Measurements from ENCODE around the gene RAMP3.
A peak's percentile ranks its signal among the peaks of the same experiment; 100 is the strongest.
"Not testable (repeated sequence)": the region's sequence is repeated elsewhere in the genome, so short reads cannot be mapped to it uniquely, and the experiment has no call there.

Gene RAMP3, protein sequence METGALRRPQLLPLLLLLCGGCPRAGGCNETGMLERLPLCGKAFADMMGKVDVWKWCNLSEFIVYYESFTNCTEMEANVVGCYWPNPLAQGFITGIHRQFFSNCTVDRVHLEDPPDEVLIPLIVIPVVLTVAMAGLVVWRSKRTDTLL

DNA sequence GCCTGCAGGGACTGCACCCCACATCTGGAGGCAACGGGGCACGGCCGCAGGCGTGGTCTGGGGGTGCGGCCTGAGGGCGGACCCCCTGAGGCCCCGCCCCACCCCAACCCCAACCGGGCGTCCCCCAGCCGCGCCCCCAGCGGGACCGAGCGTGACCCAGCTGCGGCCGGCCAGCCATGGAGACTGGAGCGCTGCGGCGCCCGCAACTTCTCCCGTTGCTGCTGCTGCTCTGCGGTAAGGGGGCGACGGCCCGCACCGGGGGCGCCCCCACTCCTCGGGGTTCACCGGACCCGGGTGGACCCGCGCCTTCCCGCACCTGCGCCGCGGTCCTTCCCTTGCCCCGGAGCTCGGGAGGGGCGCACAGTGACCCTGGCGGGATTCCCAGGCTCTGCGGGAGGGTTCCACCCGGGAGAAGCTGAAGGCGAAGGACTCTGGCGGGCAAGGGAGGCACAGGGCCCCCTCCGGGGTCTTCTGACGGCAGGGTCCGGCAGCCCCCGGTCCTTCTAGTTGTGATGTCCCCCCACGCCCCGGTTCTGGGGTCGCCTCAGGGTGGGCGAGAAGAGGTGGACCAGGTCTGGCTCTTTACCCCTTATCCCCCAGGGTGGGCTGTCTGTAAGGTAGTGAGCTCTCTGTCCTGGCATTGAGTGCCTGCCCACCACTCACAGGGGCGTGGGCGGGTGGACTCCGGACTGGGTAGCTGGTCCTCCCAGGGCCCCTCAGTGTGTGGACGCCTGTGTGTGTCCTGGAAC is at the start of gene RAMP3:
RAMP3 (plus strand) TSS at position 139 of the 749 bp plus-strand sequence; CDS start at position 177, 38 bp downstream.
- DNase-seq = no peak

DNA sequence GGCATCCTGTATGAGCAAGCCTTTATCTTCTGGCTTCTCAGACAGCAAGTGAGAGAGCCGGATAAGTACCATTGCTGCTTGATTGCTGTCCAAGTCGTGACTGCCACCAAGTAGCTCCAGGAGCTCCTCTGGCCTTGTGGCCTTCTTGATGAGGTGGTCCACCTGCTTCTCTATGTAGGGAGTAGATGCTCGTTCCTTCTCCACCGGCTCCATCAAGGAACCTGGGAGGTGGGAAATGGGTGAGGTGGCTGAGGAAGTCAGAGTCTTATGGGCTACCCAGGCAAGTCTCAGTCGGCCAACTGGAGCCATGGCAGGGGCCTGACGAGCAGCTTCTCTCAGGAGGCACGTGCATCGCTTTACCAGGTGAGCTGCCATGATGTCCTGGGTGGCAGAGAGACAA is 48.7 kb upstream of the RAMP3 start:
- no peak for DNase-seq

DNA sequence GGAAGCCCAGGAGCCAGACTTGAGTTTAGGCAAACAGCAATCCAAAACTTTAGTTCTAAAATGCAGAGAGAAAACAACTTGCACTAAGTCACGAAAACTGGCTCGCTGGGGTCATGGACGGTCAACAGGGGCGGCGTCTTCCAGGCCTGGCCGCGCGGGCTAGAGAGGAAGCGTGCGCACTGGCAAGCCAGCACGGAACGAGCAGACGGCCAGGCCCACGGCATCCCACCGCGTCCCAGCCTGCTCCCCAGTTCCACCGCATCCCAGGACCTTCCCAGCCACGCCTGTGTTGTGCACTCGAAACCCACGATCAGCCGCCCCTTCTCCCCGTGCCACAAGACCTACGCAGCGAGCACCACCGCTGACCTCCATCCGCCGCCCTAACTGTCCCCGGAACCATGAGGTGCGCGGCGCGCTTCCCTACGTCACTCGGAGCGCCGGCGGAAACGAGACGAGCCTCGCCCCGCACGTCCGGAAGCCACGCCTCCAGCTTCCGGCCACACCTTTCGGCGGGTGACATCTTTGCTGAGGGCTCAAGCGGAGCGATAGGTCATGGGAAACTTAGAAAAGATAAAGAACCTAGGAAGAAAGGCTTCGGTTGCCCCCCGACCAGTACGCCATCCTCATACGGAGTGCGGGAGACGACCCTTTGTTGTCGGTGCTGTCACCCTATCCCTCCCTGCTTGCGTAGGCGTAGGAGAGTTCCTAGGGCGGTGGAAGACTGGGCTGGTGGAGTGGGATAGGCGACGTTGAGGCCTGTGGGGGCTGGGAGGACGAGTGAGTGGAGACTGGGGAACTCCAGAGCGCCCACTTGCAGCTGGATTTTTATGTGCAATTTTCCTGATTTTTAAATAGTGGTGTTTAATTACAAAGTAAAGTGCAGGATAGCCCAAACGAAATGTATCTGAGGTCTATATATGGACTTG is 46.0 kb upstream of the RAMP3 start, which contains the start of gene TBRG4:
TBRG4 (minus strand) TSS at position 400 of the 926 bp plus-strand sequence. CDS start 2,460 bp downstream, outside the sequence.
- peak; percentile 81 for DNase-seq

DNA sequence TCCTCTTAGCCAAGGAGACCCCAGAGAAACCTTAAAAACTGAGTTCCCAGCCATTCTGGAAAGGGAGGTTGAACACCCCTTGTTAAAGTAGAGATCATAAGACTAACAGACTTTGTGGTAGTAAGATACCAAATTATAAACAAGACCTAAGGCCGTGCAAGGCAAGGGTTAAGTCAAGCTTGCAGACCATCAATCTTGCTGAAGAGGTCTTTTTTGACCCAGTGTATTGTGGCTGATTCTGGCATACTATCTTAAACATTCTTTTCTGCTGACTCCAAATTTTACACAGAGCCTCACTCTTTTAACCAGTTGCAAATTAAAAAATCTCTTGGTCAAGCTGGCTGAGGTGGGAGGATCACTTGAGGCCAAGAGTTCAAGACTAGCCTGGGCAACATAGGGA is 44.9 kb upstream of the RAMP3 start:
- DNase-seq = no peak

DNA sequence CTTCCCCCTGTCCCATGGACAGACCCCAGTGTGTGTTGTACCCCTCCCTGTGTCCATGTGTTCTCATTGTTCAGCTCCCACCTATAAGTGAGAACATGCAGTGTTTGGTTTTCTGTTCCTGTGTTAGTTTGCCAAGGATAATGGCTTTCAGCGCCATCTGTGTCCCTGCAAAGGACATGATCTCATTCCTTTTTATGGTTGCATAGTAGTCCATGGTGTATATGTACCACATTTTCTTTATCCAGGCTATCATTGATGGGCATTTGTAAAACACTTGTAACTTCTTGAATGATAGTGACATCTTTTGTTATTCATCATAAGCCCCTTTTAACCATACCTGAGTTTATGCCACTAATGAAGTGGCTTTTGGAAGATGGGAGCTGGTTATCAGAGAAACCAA is 43.3 kb upstream of the RAMP3 start:
- not testable (repeated sequence) for DNase-seq

DNA sequence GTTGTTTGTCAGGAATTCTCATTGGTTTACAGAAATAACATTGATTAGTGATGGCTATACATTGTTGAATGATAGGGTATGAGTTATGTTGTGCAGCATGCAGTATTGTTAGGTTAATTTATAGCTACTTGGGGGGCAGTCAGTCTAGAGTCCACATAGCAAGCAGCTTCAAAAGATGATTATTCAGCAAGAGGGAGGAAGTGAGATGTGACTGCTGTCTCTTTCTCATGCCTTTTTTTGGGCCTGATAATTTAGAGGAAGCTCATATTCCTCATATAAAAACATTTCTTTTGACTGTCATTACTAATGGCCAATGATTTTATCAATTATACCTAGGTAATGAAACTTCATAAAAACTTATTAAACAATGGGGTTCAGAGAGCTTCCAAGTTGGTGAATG is 42.7 kb upstream of the RAMP3 start:
- no peak for DNase-seq

DNA sequence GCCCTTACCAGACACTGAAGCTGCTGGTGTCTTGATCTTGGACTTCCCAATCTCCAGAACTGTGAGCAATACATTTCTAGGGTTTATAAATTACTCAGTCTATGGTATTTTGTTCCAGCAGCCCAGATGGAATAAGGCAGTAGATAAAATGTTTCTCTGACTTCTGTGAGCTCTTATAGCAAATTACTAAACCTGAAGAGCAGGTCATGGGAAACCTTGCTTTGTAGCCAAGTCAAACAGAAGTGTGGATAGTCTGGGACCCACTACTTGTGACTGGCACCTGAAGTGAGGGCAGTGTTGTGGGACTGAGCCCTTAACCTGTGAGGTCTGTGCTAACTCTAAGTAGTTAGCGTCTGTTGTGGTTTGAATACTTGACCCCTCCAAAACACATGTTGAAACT is 41.5 kb upstream of the RAMP3 start:
- no peak for DNase-seq

DNA sequence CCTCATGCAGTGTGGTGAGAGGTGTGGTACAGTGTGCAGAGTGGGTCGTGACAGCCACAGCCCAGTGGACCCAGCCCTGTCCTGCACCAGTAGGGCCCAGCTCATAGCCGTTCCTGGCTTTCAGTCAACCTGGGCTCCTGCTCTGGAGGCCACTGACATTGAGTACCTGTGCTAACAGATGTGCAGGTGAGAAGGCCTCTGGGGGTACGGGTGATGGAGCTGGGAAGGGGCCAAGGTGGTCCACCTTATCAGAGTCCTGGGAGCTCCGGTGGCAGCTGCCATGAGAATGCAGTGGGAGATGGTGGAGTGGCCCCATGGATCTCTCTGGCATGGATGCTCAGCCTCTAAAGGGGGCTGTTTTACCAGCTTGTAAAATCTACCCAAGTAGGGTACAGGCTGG is 40.0 kb upstream of the RAMP3 start:
- DNase-seq = no peak

DNA sequence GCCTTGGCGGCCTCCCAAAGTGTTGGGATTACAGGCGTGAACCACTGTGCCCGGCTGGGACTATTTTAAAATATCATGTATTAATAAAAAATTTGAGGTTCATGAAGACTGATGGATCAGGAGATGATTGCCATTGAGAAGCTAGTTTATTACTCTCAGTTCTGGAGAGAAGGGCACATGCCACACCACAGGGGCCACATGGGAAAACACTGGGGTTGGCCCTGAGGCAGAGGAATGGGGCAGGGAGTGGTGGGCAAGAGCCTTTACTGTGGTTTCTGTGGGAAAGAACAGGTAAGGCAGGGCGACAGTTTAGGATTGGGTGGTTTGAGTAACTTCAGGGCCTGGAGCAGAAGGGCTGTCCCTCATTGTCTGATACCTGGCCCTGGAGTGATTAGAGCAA is 39.3 kb upstream of the RAMP3 start:
- DNase-seq = no peak

DNA sequence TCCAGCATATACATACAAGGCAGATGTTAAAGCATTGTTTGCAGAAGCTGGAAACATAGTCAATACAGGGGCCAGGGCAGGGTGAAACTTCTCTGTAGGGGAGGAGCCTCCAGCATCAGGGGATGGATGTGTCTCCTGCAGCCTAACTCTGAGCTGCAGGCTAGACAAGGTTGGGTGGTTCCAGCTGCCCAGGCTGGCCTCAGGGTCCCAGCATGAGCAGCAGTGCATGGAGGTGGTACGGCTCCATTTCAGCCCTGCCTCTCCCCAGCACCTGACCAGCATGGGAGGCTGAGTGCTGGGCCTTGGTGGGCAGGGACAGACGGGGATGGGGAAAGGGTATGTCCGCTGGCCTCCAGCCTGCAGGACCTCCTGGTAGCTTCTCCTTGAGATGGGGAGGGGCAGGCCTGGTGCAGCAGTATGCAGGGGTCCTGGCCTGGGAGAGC is 38.7 kb upstream of the RAMP3 start:
- DNase-seq = no peak

DNA sequence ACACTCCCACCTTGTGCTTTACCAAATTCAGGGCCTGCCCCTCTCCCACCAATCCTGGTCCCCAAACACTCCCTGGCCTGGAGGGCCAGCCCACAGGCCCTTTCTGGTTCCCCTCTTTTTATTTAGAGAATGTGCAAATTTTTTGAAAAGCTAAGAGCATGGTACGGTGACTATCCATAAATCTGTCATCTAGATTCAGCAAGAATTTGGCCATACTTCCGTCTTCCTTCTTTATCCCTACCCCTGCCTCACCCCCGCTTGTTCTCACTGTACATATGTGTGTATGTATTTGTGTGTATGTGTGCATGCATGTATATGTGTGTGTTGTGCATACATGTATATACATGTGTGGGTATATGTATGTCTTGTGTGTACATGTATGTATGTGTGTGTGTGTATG is 38.0 kb upstream of the RAMP3 start:
- DNase-seq = no peak

DNA sequence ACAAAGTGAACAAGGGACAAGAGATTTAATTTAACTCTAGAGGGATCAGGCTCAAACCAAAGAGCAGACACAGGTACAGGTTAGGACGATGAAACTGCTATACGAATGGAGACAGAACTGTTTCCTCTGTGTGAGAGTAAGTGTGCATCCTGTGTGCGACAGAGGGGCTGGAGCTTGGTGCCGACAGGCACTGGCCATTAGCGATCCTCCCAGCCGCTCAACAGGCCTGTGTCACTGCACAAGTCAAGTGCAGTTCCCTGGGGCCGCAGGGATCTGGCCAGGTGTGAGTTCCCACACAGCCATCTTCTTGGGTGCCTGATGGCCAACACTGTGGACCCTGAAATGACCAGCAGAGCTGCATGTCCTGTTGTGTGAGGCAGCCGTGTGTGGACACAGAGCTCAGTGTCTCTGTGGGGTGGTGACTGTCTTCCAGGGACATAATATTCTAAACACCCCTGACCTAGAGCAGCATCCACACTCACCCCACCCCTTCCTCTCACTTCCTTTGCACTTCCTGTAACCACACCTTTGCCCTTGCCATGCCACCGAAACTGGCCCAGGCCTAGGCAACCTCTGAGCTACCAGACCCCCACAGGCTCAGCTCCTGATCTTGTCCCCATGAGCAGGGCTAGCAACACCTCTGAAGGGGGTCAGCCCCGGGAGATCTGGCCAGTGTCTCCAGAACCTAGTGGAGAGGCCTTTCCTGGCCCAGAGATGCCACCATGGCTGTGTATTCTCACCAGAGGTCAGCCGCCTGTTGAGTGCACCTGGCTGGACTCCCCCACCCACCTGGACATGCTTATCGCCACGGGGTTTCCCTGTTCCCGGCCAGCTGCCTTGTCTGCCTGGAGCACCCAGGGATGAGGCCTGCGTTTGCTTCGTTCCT is 34.4 kb upstream of the RAMP3 start:
- DNase-seq = no peak

DNA sequence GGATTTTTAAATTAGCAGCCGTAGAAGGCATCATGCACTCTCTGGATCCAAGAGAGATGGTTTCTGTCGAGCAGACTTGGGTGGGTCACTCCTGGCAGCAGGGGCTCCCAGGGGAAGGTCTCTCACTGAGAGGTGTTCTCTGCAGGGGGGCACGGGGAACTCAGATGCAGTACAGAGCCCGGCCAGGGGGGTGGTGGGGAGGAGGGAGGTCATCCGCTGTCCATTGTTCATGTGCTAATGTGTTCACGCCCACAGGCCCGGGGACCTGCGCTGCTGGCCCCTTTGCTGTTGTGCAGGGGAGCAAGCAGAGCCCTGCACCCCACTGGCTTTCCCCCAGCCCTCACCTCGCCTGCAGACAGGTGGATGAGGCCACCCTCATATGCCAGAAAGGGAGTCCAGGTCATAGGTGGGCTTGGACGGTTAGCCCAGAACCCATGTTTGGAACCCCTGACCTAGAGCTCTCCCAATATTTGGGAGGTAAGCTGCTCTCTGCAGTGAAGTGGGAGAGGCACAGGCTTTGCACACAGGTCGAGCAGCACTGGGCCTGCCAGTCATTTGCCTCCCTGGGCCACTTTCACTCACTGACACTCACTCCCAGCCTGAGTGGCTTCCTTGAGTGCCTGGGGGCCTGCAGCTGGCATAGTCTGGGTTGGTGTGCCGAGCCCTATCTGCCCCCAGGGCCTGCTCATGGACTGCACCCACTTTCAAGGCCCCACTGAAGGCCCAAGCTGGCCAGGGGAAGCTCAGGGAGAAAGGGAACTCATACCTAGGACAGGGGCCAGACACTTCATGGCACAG is 33.5 kb upstream of the RAMP3 start:
- DNase-seq = no peak

DNA sequence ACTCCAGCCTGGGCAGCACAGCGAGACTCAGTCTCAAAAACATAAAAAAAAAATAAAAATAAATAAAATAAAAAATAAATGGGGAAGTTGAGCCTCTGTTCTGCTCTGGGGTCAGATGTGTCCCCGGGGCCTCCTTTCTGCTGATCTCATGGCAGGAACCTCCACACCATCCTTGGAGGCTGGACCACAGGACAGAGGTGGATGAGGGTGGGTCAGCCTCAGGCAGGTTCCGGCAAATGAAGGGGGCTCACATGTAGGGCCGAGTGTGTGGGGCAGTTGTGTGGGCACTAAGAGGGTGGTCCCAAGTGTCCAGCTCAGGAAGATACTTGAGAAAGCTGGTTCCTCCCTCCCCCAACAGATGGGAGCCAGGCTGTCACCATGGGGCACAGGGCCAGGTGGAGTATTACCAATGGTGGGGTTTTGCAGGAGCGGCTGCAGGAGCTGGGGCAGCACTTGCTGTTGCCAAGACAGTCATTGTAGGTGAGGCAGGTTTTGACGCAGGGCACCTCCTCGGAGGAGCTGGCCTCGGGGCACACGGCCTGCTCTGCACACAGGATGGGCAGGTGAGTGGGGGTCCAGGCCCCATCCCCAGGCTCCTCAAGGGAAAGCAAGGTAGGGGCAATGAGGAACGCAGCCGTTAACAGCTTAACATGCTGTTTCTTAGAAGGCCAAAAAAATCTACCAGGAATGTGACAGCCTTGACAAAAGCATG is 32.2 kb upstream of the RAMP3 start:
- DNase-seq = no peak

DNA sequence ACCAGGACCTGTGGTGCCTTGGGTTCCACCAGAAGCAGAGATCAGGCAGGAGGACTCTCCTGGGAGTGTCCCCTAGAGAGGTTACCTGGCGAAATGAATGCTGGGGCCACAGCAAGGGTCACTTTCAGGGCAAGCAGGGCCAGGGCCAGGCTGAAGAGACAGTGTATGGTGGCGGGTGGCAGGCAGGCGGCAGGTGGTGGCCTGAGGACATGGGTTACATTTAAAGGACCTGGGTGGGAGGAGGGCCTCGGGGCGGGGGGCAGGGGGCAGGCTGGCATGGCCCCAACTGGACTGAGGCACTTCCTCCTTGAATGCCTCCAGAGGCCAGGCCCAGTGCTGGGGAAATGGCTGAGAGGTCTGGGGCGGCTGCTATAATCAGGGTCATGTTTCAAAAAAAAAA is 31.4 kb upstream of the RAMP3 start:
- DNase-seq = no peak

DNA sequence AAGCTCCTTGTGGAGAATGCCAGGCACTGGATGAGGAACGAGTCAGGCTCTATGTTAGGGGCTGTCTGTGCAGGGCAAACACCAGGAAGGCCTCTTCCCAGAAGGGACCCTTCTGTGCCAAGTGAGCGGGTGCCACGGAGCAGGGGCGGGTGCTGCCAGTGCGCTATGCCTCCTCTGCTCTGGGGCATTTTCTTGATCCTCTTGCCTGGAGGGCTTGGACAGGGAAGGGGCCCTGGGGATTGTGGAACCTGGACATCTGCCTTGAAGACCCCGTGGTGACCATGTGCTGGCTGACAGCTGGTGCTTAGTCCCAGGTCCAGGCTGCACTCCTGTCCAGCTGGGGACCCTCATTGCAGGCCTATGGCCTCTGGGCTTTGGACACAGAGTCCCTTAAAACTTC is 30.7 kb upstream of the RAMP3 start:
- DNase-seq = no peak

DNA sequence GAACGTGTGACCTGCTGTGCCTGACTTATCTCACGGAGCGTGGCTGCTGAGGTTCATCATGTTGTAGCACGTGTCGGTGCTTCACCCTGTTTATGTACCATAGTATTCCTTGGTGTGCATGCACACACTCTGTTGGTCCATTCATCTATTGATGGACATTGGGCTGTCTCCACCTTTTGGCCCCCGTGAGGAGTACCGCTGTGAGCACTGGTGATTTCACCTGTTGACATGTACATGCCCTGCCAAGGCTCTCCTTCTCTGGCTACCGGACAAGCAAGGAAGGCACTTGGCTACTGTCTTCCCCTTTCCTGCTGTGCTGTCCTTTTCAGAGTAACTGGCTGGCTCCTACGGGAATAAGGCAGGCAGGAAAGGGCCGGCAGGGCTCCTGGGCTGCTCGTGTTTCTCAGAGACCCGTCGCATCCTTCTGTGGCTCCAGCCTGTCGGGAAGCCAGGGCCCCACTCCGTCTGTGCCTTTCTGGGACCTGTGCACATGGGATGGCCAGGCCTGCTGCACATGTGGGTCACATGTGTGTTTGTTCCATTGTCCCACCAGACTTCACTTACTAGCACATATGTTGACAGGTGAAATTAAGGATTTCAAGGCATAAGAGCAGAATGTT is 28.3 kb upstream of the RAMP3 start:
- DNase-seq = no peak

DNA sequence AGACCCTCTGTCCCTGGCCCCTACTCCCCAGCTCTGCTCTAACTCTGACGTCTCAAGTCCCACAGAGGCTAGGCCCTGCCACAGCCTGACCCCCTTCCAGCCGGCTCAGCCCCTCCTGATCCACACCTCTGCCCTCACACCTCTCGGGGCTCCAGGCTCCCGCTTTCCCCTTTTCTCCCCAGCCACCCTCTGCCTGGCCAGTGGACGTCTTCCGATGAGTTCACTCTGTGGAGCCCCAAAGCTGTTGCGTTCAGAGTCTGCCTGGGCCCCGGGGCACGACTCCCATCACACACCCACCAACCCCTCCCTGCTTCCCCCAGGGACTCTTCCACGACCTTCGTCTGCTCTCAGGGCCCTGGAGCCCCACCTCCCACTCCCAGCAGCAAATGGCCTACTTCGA is 27.7 kb upstream of the RAMP3 start:
- DNase-seq = no peak

DNA sequence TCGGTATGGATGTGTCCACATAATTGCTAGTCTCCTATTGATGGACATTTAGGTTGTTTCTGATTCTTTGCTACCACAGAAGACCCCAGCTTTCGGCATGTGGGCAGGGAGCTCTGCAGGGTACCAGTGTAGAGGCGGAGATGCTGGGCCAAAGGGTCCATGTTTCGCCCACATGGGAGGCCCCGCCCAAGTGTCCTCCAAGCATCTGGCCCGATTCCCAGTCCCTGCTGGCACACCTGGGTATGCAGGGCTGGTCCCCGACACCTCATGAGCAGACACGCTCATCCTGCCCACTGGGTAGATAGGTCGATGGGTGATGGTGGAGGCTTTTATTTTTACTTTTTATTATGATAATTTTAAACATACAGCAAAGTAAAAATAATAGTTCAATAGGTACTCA is 26.7 kb upstream of the RAMP3 start:
- DNase-seq = no peak

DNA sequence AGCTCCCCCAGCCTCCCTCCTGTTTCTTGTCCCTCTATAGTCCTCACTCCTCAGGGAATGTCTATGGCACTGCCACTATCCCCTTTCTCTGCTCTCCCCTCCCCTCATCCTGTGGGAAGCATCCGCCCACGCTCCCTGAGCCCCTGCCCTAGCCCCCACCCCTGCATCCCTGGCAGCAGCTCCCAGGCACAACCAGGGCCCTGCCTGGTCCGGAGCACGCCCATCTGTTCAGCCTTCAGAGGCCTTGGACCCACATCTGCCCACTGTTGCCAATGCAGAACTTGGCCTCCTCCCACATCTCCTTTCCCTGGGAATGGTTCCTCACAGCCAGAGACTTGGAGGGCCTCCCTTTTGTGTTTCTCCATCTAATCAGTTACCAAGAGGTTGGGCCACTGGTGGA is 25.7 kb upstream of the RAMP3 start:
- no peak for DNase-seq
